Islet precursor cell (in vitro differentiated cells): ENCODE measurements around the gene SLF2.

ENCODE experiments used
- DNase-seq: peaks from one replicate; pipeline ENCODE4 v3.0.0-alpha.2; 2018

The SLF2 gene

DNA sequence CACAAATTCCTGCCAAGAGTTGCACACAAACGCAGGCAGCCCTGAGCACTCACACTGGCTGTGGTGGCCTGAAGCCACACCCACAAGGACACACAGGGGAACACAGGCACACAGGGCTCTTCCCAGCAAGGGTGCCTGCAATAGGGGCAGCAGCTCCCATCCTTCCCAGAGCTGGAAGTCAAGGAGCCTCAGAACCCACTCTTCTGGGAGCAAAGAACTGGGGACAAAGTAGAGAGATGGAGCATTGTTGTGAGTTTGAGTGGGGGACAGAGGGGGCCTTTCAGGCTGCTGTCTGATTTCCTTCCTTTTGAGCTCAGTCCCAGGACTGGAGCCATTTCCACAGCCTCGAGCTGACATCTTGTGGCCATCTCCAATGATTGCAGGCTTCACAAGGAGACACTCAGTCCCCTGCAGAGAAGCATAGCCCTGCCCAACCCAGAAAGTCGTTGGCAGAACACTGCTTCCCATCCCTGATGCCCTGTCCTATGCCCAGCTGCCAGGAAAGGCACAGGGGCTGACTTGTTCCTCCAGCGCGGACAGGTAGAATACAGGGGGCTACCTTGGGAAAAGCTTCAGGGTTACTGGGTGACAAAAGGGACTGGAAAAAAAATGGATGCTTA lies 34.4 kb upstream of the SLF2 start:
- peak; percentile 89 for DNase-seq

DNA sequence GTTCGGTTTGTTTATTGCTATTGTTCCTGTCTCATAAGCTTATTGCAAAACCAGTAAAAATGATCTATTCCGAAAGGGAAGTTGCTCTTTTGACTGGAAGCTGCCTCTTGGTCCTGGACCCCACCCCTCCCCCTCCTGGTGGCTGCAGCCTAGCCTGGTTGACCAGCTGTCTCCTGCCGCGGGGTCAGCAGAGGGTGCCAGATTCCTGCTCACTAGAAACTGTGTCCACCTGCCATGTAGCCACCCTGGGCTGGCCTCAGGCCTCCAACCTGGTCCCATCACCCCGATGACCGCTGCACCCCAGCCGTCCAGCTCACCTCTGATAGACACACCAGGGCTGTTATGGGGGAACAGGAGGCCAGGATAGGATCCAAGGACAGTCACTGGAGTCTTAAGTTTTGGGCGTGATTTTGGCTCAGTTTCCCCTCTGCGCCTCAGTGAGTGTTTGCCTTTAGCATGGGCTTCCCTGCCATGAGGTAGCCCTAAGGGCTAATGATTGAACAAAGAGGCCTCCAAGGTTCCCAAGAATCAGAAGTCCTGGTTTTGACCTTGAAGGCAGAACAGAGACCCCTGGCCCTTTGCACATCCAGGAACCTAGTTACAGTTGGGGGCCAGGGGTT lies 32.9 kb upstream of the SLF2 start:
- no peak for DNase-seq

DNA sequence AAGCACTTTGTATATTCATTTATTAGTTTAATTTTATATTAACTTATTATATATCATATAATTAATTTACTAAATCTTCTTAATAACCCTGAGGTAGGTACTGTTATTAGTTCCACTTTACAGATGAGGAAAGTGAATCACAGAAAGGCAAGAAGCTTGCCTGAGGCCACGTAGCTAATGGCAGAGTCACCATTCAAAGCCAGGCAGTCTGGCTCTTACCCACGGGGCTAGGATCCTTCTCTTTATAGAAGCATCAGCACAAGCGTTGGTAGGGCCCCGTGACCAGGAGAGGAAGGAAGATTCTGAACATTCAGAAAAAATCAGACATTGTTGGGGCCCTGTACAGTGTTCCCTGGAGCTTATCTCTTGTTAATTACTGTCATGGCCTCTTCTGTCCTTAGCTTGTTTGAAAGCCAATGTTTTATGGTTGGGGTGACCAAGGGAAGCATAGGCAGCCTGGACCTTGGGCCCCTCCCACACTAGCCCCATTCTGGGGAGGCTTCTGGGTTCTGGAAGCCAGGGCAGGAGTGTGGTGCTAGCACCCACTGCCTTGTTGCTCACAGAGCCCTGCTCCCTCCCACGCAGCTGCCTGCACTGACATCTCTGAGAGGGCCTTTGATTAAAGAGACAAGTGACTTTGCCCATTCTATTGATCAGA lies 31.1 kb upstream of the SLF2 start:
- DNase-seq: no peak

DNA sequence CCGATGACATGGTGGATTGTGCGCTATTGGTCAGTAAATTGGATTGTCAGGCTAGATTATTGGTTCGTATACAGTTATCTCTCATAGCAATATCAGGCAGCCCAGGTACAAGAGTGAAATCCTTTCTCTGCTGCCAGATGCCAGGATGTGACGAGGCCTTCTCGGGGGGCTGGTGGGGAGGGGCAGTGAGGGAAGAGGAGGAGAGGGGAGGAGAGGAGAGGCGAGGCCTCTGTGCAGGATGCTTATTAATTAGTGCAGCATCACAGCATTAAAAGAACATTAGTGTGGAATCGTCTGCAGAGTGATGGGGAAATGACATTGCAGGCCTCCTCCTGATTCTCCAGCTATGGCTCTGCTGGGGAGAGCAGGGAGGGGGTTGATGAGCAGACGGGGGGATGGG lies 30.5 kb upstream of the SLF2 start:
- DNase-seq: no peak

DNA sequence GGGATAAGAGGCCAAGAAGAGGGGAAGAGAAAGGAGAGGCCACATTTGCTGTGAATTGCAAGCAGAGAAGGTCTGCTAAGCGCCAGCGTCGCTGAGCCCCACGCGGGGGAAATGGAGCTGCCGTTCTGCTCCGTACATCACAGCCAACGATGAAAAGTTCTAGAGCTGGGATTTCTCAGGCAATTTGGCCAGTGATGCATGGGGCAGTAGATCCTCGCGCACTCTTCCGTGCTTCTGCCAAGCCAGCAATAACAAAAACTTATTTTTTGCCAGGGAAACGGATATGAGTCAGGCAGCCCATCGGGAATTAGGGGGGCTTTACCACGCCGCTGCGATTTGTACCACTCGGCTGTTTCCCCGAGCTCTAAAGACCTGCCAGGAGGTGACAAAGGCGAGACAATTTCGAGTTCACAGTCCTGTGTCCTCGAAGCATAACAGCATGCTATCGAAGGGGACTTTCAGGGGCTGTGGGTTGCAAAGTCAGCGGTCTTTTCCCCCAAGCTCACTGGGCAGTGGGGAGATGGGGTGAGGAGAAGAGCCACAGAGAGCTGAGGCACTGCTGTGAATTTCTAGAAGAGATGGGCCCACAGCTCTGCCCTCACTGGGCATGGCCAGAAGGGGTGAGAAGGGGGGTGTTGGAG lies 30.0 kb upstream of the SLF2 start:
- DNase-seq: no peak

DNA sequence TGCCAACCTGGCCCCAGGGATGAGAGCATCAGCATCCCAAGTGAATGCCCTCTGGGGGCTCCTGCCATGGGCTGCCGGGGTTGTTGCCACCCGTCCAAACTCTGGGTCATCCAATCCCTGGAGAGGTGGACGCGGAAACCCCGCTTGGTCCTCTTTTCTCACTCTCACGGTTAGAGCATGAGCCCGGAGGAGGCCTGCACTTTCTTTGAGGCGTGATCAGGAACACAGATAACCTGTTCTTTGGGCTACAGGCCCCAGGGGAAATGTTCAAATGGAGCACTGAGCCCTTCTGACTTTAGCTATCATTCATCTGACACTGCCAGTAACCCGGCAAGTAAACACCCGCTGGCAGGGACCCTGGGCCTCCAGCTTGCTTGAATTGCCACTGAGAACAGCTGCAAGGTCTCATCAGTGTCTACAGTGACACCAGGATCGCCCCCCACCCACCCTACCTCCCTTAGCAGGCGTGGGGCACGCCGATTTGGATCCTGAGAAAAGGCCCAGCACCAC lies 29.4 kb upstream of the SLF2 start:
- no peak for DNase-seq

DNA sequence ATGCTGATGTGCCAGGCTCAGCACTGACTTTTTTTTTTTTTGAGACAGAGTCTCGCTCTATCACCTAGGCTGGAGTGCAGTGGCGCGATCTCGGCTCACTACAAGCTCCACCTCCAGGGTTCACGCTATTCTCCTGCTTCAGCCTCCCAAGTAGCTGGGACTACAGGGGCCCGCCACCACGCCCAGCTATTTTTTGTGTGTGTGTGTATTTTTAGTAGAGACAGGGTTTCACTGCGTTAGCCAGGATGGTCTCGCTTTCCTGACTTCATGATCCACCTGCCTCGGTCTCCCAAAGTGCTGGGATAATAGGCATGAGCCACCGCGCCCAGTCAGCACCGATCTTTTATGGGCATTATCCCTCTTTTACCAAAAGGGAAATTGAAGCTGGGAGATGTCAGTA lies 27.2 kb upstream of the SLF2 start:
- DNase-seq: peak; percentile 13

DNA sequence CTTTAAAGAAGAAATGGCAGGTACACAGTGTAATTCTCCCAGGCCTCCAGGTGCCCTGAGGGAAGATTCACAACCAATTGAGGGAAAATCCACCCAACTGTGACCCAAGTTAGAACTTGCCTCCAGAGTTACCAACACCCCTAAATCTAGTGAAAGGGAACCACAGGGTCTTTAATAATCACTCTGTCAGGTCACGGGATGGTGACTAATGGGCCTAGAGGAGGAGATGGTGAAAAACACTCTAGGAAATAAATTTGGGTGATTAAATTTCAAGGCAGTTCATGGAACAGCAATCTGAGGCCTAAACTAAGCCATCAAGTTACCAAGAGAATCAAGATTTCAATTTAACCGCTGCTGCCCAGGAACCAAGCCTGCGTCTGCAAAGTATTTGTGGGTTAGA lies 26.7 kb upstream of the SLF2 start:
- no peak for DNase-seq

DNA sequence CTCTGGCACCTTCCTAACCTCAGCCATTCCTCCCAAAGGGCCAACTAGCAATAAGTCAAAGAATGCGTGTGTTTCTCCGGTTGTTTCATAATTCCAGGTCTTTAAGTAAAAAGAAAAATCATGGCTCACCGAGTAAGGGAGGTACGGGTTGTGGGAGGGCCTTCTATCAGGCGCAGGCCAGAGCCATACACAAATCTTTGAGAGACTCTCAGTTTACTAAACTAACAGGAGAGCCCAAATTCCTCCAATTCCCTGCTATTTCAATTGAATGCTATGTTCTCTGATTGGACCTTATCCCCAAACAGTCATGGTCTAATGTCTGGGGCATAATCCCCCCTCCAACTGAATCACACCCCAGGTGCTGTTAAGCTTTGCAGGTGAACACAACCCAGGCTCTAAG lies 26.2 kb upstream of the SLF2 start:
- peak; percentile 21 for DNase-seq

DNA sequence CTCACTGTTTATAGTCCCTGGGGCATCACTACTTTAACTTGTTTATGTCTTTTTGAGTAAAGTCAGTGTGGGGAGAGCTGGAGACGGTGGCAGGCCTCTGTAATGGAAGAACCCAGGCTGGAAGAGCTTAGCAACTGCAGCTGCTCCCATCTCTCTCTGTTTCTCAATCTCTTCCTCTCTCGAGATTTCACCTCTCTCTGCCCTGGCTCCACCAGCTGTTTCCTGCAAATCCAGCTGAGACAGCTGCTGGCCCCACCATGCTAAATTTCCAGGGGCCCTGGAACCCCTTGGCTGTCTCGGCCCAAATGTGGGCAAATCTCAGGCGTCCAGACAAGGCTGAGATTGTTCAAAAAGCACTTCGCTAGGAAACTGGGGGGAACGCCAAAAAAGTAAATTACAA lies 25.8 kb upstream of the SLF2 start:
- DNase-seq: peak; percentile 43

DNA sequence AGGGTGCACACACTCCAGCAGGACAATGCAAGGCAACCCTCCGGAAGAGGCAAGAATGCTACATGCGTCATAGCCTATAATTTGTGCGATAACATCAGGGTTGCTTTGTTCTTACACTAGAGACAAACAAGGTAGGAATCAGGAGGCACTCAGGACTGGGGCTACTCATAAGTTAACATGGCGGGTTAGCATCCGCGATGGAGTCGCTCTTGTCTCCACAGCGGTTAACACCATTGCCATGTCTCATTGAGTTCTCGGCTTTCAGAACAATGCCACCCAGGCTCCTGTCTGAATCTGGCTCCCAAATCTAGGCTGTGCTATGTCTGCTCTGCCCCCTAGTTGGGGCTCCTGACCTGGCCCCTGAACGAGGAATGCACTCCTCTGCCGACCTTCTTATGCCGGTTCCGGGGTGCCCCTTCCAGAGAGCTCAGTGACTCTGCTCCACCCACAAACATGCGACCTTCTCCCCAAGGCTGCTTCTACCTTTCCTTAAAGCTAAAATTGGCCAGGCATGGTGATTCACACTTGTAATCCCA lies 24.9 kb upstream of the SLF2 start:
- DNase-seq: peak; percentile 66

DNA sequence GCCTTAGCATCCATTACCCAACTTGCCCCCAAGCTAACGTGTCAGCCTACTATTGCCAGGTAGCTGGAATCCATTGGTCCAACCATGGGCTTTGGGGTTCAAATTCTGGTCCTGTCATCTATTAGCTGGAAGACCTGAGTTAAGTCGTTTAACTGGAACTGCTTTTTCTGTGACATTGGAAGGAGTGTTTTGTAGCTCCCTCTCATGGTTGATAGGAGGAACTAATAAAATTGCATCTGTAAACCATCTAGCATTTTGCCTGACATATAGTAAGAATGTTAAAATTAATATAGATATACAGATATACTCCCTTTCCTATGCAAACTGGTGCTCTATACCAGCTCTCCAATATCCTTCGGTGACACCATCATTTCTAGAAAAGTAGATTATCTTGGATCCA lies 23.8 kb upstream of the SLF2 start:
- DNase-seq: no peak

DNA sequence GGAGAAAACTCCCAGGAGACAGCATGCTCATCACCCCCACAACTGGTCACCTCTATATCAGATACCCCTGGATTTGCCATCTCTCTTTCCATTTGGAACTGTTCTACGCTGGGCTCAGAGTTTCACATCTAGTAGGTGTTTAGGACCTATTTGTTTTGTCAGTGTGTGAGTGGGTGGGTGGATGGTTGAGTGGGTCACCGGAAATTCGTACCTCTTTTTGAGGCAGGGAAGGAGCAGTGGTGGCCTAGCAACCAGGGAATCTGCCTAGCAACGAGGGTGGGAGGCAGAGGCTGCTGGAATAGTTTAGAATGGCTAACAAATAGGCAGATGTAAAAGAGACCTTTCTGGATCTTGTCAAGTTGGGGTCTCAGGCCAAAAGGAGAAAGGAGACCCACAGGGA lies 23.2 kb upstream of the SLF2 start:
- DNase-seq: no peak

DNA sequence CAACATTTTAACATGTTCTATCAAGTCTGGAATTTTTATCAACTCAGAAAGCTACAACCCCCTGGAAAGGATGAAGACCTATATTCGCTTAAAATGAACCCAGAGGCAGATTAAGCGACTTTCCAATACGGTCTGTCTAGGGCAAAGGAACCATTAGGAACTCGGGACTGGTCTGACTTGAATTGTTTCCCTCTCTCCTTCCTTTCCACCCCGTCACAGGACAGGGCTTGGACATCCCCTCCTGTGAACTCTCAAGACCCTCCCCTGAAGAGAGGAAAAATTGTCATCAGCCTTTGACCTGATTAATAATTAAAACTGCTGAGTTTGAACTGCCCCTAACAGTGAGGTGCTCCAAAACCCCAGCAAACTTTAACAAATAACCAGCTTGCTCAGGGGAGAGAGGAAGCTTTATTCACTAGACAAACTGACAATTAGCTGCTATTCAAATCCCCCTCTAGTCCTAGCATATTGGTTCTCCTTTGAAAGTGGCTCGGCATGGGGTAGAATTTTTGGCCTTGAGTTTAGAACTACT lies 22.6 kb upstream of the SLF2 start:
- DNase-seq: no peak

DNA sequence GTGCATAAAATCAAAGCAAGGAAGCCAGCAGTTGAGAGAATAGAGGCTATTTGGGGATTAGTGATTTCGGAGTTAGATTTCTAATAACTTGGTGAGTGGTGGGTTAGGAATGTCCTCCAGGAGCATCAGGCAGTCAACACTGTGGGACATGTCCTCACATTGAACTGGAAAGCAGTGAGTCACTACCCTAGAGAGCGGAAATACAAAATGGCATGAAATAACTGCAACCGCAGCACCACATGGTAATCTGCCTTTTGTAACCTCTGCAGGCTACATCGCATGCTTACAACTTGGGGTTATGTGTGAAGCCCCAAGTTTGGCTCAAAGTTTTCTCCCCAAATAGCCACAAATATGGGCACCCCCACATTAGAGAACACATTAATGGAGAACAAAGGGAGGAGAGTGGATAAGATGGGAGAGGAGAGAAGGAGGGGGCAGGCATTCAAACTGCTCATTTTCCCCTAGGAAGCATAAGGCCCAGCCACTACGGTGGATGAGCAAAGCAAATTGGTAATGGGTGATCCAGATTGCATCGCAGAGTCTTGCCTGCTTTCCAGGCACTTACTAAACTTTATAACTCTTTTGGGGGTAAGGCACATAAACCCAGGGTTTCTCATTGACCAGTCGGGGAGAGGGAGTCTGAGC lies 22.0 kb upstream of the SLF2 start:
- peak; percentile 73 for DNase-seq

DNA sequence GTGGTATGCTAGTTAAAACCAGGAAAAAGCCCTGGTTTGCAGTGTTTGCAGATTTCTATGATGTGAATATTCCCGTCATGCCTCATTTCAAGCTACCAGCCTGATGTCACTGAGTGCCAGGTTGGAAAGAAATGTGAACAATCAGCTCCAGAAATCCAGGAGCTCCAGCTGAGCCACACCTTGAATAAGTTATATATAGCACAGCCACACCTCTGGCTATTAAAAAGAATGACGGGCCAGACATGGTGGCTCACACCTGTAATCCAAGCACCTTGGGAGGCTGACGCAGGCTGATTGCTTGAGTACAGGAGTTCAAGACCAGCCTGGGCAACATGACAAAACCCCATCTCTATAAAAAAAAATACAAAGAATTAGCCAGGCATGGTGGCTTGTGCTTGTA lies 18.7 kb upstream of the SLF2 start:
- peak; percentile 21 for DNase-seq

DNA sequence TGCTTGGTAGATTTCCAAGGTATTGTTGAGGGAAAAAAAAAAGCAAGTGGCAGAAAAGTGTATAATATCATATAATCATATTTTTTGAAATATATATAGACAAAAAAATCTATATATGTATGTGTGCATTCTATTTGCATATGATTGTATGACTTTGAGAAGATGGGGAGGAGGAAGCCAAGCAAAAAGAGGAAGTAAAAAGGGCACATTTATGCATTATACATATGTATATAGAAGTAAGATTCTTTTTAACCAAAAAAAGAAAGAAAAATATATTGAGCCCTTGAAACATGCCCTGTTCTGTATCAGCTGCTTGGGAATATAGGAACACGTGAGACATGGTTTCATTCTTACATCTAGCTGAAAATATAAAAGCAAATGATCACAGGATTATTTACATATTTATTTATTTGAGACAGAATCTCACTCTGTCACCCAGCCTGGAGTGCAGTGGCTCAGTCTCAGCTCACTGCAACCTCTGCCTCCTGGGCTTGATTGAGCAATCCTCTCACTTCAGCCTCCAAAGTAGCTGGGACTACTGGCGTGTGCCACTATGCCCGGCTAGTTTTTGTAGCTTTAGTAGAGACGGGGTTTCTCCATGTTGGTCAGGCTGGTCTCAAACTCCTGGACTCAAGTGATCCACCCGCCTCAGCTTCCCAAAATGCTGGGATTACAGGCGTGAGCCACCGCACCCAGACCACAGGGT lies 18.0 kb upstream of the SLF2 start:
- no peak for DNase-seq

DNA sequence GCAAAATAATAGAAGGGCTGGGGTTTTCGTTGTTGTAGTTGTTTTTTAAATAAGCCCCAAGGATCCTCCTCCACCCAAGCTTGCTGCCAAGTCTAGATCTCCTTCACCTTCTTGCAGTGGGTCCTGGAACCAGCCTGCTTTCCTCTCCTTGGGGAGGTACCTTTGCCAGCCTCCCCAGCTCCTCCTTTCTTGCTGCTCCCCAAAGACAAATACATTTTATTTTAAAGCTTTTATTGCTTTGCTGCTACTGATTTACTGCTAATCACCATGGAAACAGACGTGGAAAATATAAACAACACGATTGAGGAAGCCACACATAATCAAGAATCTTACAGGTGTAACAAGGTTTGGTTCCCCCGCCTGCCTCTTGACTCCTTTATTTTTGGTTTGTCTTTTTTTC lies 17.4 kb upstream of the SLF2 start:
- no peak for DNase-seq

DNA sequence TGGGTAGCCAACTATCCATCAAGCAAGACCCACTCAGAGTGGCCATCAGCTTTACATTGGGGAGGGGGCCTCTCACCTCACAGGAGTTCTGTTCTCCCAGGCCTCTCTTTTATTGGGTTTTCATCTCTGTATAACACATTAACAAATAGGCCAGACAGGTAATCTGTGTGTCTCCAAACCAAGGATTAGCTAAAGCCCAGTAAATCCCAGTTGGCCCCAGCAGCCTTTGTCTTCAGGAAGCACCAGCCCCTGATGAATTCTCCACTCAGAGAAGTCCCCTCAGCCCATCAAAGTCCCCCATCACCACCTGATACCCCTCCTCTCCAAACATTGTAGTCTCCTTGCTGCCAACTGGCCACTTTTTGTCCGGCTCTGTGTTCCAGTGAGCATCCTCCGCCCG lies 16.9 kb upstream of the SLF2 start:
- DNase-seq: peak; percentile 35

DNA sequence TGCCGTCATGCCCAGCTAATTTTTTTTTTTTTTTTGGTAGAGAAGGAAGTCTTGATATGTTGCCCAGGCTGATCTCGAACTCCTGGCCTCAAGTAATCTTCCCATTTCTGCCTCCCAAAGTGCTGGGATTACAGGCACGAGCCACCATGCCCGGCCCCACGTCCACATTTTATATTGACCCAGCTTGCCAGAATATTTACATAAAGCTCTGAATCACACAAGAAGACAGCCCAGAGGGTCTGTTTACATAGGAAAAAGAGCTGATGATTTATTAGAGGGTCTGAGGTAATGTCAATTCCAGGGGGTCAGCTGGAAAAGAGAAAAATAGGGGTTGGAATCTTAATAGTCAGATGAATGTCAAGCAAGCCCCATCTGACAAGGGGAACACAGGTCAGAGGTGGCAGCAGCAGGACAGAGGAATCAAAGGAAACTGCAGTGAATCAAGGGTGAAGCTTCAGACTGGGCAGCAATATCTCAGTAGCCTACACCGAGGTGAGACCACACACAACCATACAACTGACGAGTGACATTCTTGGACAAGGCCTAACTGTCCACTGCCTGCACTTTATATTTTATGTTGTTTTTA lies 15.8 kb upstream of the SLF2 start:
- DNase-seq: peak; percentile 25

DNA sequence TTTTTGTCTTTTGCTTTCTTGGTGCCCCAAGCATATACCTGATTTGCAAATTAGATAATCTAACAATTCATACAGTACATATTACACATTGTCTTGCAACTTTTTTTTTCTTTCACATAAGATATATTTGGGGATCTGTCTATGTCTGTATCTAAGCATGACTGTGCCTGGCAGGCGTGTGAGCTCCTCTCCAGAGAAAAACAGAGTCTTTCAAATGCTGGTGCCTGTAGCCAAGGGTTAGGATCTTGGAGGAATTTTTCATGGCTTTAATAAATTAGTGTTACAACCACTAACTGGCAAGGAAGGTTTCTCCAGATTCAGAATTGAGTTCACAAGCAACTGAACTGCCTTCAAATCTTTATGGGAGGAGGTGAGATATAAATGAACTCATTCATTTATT lies 14.8 kb upstream of the SLF2 start:
- DNase-seq: no peak

DNA sequence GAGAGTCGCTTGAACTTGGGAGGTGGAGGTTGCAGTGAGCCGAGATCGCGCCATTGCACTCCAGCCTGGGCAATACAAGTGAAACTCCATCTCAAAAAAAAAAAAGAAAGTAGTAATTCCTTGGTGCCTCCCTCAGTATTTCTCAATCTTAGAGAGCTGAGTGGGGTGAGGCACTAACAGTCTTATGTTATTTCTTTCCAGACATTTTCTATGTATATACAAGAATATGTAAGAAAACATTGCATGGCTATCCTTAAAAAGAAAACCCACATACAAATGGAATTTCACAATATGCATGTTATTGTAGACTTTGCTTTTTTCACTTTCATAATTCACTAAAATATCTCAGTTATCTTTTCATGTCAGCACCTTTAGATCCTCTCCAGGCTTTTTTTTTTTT lies 13.6 kb upstream of the SLF2 start:
- DNase-seq: no peak
